ENCODE results near the gene SMAD6.

Gene SMAD6

GRCh38 chr15:66760968-66761725 lies 59.1 kb downstream of the SMAD6 start:
- no peak for DNase-seq

- DNase-seq, result no peak
Measured at GRCh38 chr15:66761726-66762595, 59.9 kb downstream of the SMAD6 start.

- DNase-seq, result no peak
Measured at GRCh38 chr15:66763186-66764071, 61.4 kb downstream of the SMAD6 start.

- DNase-seq, result no peak
Measured at GRCh38 chr15:66764072-66764786, 62.2 kb downstream of the SMAD6 start.

GRCh38 chr15:66765478-66766281 lies 63.6 kb downstream of the SMAD6 start:
- DNase-seq, result no peak

GRCh38 chr15:66766282-66767230 lies 64.5 kb downstream of the SMAD6 start:
- DNase-seq, result no peak

GRCh38 chr15:66767240-66767659 lies 65.2 kb downstream of the SMAD6 start:
- no peak for DNase-seq

GRCh38 chr15:66768987-66769386 lies 67.0 kb downstream of the SMAD6 start:
- DNase-seq, result no peak

- no peak for DNase-seq
Measured at GRCh38 chr15:66770518-66771350, 68.7 kb downstream of the SMAD6 start.

GRCh38 chr15:66771351-66771650 lies 69.3 kb downstream of the SMAD6 start:
- no peak for DNase-seq

GRCh38 chr15:66772604-66773128 lies 70.6 kb downstream of the SMAD6 start:
- DNase-seq, result no peak

- no peak for DNase-seq
Measured at GRCh38 chr15:66773129-66773873, 71.3 kb downstream of the SMAD6 start.

GRCh38 chr15:66774001-66774814 lies 72.2 kb downstream of the SMAD6 start:
- DNase-seq, result no peak

GRCh38 chr15:66775127-66776105 lies 73.4 kb downstream of the SMAD6 start:
- no peak for DNase-seq

- DNase-seq, result no peak
Measured at GRCh38 chr15:66777054-66777453, 75.0 kb downstream of the SMAD6 start.

- DNase-seq, result no peak
Measured at GRCh38 chr15:66777596-66778313, 75.7 kb downstream of the SMAD6 start.

Measured in NCI-H187 (cell line).